GM23338 (cell line): ENCODE results near the gene C3orf22. TPM values are rescaled to one million over a fixed set of nuclear protein-coding genes. Genes with fewer than 3 reads are reported as not detected.

Source experiments
- ATAC-seq: fragments of 200-7000 bp; cut with Tn5 transposase; 3 replicates; pipeline ENCODE4 v1.9.1; 2020
- DNase-seq: peaks from one replicate; pipeline ENCODE4 v3.0.0-alpha.2; 2015; ENCODE audit warnings: low spot score
- H2AFZ ChIP-seq: fragments of 200-600 bp; sonication (generic); 2 replicates; pipeline ENCODE4 v1.8.0; 2016; ENCODE audit warnings: antibody characterized with exemption, mild to moderate bottlenecking, moderate library complexity
- H3F3A ChIP-seq: fragments of 200-600 bp; sonication (generic); replicated peaks from 2 replicates; pipeline ENCODE4 v1.8.0; 2017; ENCODE audit warnings: antibody characterized with exemption, mixed run types, low read depth
- H3K27ac ChIP-seq: fragments of 200-600 bp; sonication (generic); 2 replicates; pipeline ENCODE4 v1.6.1; 2016; ENCODE audit warnings: low read depth
- H3K27me3 ChIP-seq: fragments of 200-600 bp; sonication (generic); 2 replicates; pipeline ENCODE4 v1.8.0; 2016; ENCODE audit warnings: mild to moderate bottlenecking, mixed run types, moderate library complexity; ENCODE audit not compliant: insufficient read depth
- H3K36me3 ChIP-seq: fragments of 200-600 bp; sonication (generic); 2 replicates; pipeline ENCODE4 v1.8.0; 2016; ENCODE audit warnings: mild to moderate bottlenecking; ENCODE audit not compliant: insufficient read depth
- H3K4me1 ChIP-seq: fragments of 200-600 bp; sonication (generic); 2 replicates; pipeline ENCODE4 v1.8.0; 2016; ENCODE audit warnings: mild to moderate bottlenecking, moderate library complexity; ENCODE audit not compliant: insufficient read depth
- H3K4me2 ChIP-seq: fragments of 200-600 bp; sonication (generic); 2 replicates; pipeline ENCODE4 v1.7.1; 2017; ENCODE audit warnings: mixed run types
- H3K4me3 ChIP-seq: fragments of 200-600 bp; sonication (generic); 2 replicates; pipeline ENCODE4 v1.6.1; 2016; ENCODE audit warnings: mixed run types
- H3K79me2 ChIP-seq: fragments of 200-600 bp; sonication (generic); replicated peaks from 2 replicates; pipeline ENCODE4 v1.8.0; 2017; ENCODE audit warnings: mild to moderate bottlenecking; ENCODE audit not compliant: insufficient read depth
- H3K9me2 ChIP-seq: fragments of 200-600 bp; sonication (generic); 2 replicates; pipeline ENCODE4 v1.8.0; 2017; ENCODE audit not compliant: insufficient read depth
- H4K20me1 ChIP-seq: fragments of 200-600 bp; sonication (generic); replicated peaks from 2 replicates; pipeline ENCODE4 v1.8.0; 2017; ENCODE audit warnings: mild to moderate bottlenecking; ENCODE audit not compliant: insufficient read depth
- H3K27ac Mint-ChIP-seq: 2 replicates; pipeline ENCODE4 v1.8.0; 2020; ENCODE audit warnings: inconsistent platforms, mild to moderate bottlenecking, moderate library complexity, mixed read lengths
- H3K27me3 Mint-ChIP-seq: 3 replicates; pipeline ENCODE4 v1.8.0; 2022; ENCODE audit warnings: low read depth, mild to moderate bottlenecking, moderate library complexity, mixed read lengths, inconsistent platforms; ENCODE audit not compliant: insufficient read depth, poor library complexity
- H3K36me3 Mint-ChIP-seq: 3 replicates; pipeline ENCODE4 v1.8.0; 2021; ENCODE audit warnings: low read depth, mild to moderate bottlenecking, inconsistent platforms, moderate library complexity, mixed read lengths
- H3K4me1 Mint-ChIP-seq: 3 replicates; pipeline ENCODE4 v1.8.0; 2020; ENCODE audit warnings: mild to moderate bottlenecking, inconsistent platforms, mixed read lengths
- H3K4me3 Mint-ChIP-seq: 3 replicates; pipeline ENCODE4 v1.8.0; 2021; ENCODE audit warnings: moderate library complexity, mild to moderate bottlenecking, inconsistent platforms, mixed read lengths
- H3K9me3 Mint-ChIP-seq: 3 replicates; pipeline ENCODE4 v1.8.0; 2020; ENCODE audit warnings: moderate library complexity, mild to moderate bottlenecking, inconsistent platforms, mixed read lengths
- STAT1 ChIP-seq: IDR thresholded peaks from one replicate; pipeline ENCODE4 v1.6.1; 2016; ENCODE audit warnings: antibody characterized with exemption; ENCODE audit not compliant: unreplicated experiment
- ZNF462 ChIP-seq: fragments of 250-450 bp; sonication (Bioruptor Pico); IDR thresholded peaks from 2 replicates; pipeline ENCODE4 v1.5.0; 2020; ENCODE audit warnings: mild to moderate bottlenecking, moderate library complexity
- polyA plus RNA-seq: library from polyadenylated mRNA; unstranded; fragments of >200 nt; fragmentation: Nextera tagmentation; extraction: Ambion mirVana; gene quantifications from 2 replicates; pipeline ENCODE4 v1.2.1, GENCODE V29; 2016
- total RNA-seq: library from RNA; depleted of rRNA; stranded (reverse); fragments of >200 nt; shearing (Covaris generic); gene quantifications from 2 replicates; pipeline ENCODE4 v1.2.3, GENCODE V29; 2014
- TF ChIP-seq, protein P1 (sequence below): IDR thresholded peaks from one replicate; pipeline ENCODE4 v1.6.1; 2018; ENCODE audit warnings: antibody characterized with exemption; ENCODE audit not compliant: unreplicated experiment

C3orf22 gene
- total and polyA plus RNA-seq, 2 experiments from 2014 or later: not detected

DNA sequence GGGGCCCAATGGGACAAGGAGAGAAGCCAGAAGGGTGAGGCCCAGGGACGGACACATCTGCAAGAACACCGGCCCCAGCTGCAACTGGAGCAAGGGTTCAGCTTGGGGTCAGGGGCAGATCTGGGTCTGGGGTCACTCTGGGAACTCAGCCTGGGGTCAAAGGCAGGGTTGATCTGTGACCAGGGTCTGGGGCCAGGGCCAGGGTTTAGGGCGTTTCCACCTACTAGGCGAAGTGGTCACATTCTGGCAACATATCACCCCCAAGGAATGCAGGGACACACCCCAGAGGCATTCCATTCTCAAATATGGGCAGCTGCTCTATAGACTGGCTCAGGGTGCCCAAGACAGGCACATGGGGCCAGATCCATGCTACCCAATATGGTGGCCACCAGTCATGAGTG is 50.2 kb downstream of the C3orf22 start (continued):
- TF ChIP-seq ZNF462 (CRISPR knock-in tag) (no peak), STAT1 (no peak)
- TF ChIP-seq, protein P1, sequence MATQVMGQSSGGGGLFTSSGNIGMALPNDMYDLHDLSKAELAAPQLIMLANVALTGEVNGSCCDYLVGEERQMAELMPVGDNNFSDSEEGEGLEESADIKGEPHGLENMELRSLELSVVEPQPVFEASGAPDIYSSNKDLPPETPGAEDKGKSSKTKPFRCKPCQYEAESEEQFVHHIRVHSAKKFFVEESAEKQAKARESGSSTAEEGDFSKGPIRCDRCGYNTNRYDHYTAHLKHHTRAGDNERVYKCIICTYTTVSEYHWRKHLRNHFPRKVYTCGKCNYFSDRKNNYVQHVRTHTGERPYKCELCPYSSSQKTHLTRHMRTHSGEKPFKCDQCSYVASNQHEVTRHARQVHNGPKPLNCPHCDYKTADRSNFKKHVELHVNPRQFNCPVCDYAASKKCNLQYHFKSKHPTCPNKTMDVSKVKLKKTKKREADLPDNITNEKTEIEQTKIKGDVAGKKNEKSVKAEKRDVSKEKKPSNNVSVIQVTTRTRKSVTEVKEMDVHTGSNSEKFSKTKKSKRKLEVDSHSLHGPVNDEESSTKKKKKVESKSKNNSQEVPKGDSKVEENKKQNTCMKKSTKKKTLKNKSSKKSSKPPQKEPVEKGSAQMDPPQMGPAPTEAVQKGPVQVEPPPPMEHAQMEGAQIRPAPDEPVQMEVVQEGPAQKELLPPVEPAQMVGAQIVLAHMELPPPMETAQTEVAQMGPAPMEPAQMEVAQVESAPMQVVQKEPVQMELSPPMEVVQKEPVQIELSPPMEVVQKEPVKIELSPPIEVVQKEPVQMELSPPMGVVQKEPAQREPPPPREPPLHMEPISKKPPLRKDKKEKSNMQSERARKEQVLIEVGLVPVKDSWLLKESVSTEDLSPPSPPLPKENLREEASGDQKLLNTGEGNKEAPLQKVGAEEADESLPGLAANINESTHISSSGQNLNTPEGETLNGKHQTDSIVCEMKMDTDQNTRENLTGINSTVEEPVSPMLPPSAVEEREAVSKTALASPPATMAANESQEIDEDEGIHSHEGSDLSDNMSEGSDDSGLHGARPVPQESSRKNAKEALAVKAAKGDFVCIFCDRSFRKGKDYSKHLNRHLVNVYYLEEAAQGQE: no peak

DNA sequence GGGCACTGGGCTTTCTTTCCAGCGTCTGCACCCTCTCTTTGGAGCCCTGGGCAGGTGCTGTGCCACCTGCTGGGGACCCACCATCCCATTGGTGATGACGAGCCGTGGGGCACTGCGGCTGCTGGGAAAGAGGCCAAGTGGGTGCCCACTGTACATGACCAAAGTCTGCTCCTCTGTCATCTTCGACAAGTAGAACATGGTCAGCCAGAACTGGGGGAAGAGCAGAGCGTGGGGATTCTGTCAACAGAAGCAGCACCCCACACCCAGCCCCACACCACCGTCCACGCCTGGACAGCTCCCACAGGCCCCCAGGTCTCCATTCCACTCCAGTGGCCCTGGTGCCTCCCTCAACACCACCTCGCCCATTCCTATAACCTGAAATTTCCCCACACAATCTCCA is 50.8 kb downstream of the C3orf22 start:
- no peaks in the 10 kb centered on the region for H3K79me2 ChIP-seq
- ATAC-seq: no peak
- TF ChIP-seq ZNF462 (CRISPR knock-in tag): no peak

More for the DNA sequence above, 50.8 kb downstream of the C3orf22 start:
- DNase-seq: no peak
- no peak overlapping the region for H2AFZ ChIP-seq
- no peaks in the 10 kb centered on the region for H3K27me3 ChIP-seq
- no peaks in the 10 kb centered on the region for H3K36me3 ChIP-seq
- no peaks in the 10 kb centered on the region for H3K36me3 Mint-ChIP-seq
- peaks cover 2% of the 10 kb centered on the region for H3K27me3 Mint-ChIP-seq
- no peaks in the 10 kb centered on the region for H3K4me1 ChIP-seq
- no peaks in the 10 kb centered on the region for H4K20me1 ChIP-seq
- H3K27ac Mint-ChIP-seq: no peak overlapping the region
- H3K9me3 Mint-ChIP-seq: no peaks in the 10 kb centered on the region
- 0 out of 2 replicates have a peak, but pooled peaks cover 4% of the 10 kb centered on the region for H3K9me2 ChIP-seq
- no peak overlapping the region for H3K4me3 ChIP-seq
- H3K4me1 Mint-ChIP-seq: peaks cover 5% of the 10 kb centered on the region; the same call in 2 of the 3 replicates
- H3K4me3 Mint-ChIP-seq: no peak overlapping the region
- H3K4me2 ChIP-seq: no peak overlapping the region
- H3F3A ChIP-seq: peaks cover under 1% of the 10 kb centered on the region; the same call in 1 of the 2 replicates
- H3K27ac ChIP-seq: no peak overlapping the region
